Endothelial cell of umbilical vein (primary cell): ENCODE results near the gene ZNF697. TPM values are rescaled to one million over a fixed set of nuclear protein-coding genes. Genes with fewer than 3 reads are reported as not detected.

Experiments
- BruUV-seq: library from RNA; stranded (reverse); fragments of 400-500 nt; replicated peaks from 2 replicates; lab custom pipeline; 2021; lab: Mats Ljungman, UMichigan
- CTCF ChIA-PET: fragments of 300-600, 350-600 bp; sonication (Branson Sonifier 250); formaldehyde crosslinking; loops from one replicate; lab custom pipeline; 2021; ENCODE audit warnings: antibody characterized with exemption, inconsistent platforms; lab: Charles Lee
- POLR2A ChIA-PET: fragments of 300-600, 350-600 bp; sonication (Branson Sonifier 250); formaldehyde crosslinking; loops from one replicate; lab custom pipeline; 2021; ENCODE audit warnings: antibody characterized with exemption, inconsistent platforms; lab: Charles Lee
- DNase-seq: peaks from one replicate; pipeline ENCODE4 v3.0.0-alpha.2; 2011; ENCODE audit warnings: low read depth, low spot score
- FAIRE-seq: peaks from 2 replicates; lab custom pipeline; 2011; peaks lifted over from hg19 to GRCh38; lab: Jason Lieb, UNC
- H2AFZ ChIP-seq: 2 replicates; pipeline ENCODE4 v1.6.0; 2012; ENCODE audit warnings: low read depth, low read length, control low read depth, inconsistent platforms
- H3K27ac ChIP-seq: 2 replicates; pipeline ENCODE4 v1.5.1; 2011; ENCODE audit warnings: low read depth, mild to moderate bottlenecking, control low read depth, low read length, moderate library complexity; ENCODE audit not compliant: insufficient read depth
- H3K27me3 ChIP-seq, 2 experiments: 2 replicates each; pipeline versions ENCODE4 v1.6.0 to v1.6.1; 2011; ENCODE audit warnings: low read length in 2 of 2, mixed read lengths in 1 of 2; ENCODE audit not compliant: control insufficient read depth in 2 of 2, insufficient read depth in 2 of 2
- H3K36me3 ChIP-seq, 2 experiments: 2 replicates in 1 of 2; 3 replicates in 1 of 2; pipeline ENCODE4 v1.5.1; 2011; ENCODE audit warnings: low read length in 2 of 2, mild to moderate bottlenecking in 1 of 2, moderate library complexity in 1 of 2; ENCODE audit not compliant: control insufficient read depth in 2 of 2, insufficient read depth in 2 of 2; ENCODE audit errors: extremely low read depth in 1 of 2
- H3K4me1 ChIP-seq: 3 replicates; pipeline ENCODE4 v1.5.1; 2011; ENCODE audit warnings: mild to moderate bottlenecking, low read length; ENCODE audit not compliant: control insufficient read depth, insufficient read depth; ENCODE audit errors: extremely low read depth
- H3K4me2 ChIP-seq: 2 replicates; pipeline ENCODE4 v1.6.1; 2011; ENCODE audit warnings: low read length, control low read depth, mixed read lengths; ENCODE audit not compliant: insufficient read depth
- H3K4me3 ChIP-seq, 3 experiments: fragments of 200-600 bp in 1 of 3; sonication (generic), shearing (Covaris generic) in 1 of 3; replicated peaks in 1 of 3; 2 replicates each; pipeline ENCODE4 v1.5.1; 2011 to 2016; ENCODE audit warnings: control low read depth in 3 of 3, low read length in 3 of 3, mild to moderate bottlenecking in 2 of 3, inconsistent platforms in 1 of 3, low read depth in 1 of 3, moderate library complexity in 1 of 3; ENCODE audit not compliant: insufficient read depth in 1 of 3
- H3K79me2 ChIP-seq: 2 replicates; pipeline ENCODE4 v1.6.0; 2012; ENCODE audit warnings: low read length, inconsistent platforms; ENCODE audit not compliant: control insufficient read depth, insufficient read depth
- H3K9ac ChIP-seq: replicated peaks from 2 replicates; pipeline ENCODE3; 2011; ENCODE audit warnings: low read length, control low read depth; ENCODE audit not compliant: insufficient read depth; ENCODE audit errors: extremely low read depth
- H3K9me1 ChIP-seq: replicated peaks from 3 replicates; pipeline ENCODE4 v1.6.0; 2011; ENCODE audit warnings: mild to moderate bottlenecking, low read length; ENCODE audit not compliant: control insufficient read depth, insufficient read depth; ENCODE audit errors: extremely low read depth
- H3K9me3 ChIP-seq: replicated peaks from 2 replicates; pipeline ENCODE4 v1.5.1; 2012; ENCODE audit warnings: low read length, inconsistent platforms; ENCODE audit not compliant: control insufficient read depth, insufficient read depth
- H4K20me1 ChIP-seq: replicated peaks from 2 replicates; pipeline ENCODE3; 2011; ENCODE audit warnings: mild to moderate bottlenecking, low read length; ENCODE audit not compliant: control insufficient read depth, insufficient read depth; ENCODE audit errors: extremely low read depth
- EZH2 ChIP-seq: IDR thresholded peaks from 2 replicates; pipeline ENCODE4 v1.6.1; 2012; ENCODE audit warnings: borderline replicate concordance, low read depth, mild to moderate bottlenecking, moderate library complexity, low read length, inconsistent platforms; ENCODE audit not compliant: severe bottlenecking
- FOS ChIP-seq: IDR thresholded peaks from 2 replicates; pipeline ENCODE4 v1.6.1; 2011; ENCODE audit warnings: mild to moderate bottlenecking, low read length, moderate library complexity, borderline replicate concordance; ENCODE audit not compliant: insufficient read depth
- GATA2 ChIP-seq: IDR thresholded peaks from 2 replicates; pipeline ENCODE4 v1.7.0; 2011; ENCODE audit warnings: low read depth, mild to moderate bottlenecking, moderate library complexity, mixed read lengths, low read length; ENCODE audit not compliant: insufficient read length, insufficient read depth
- JUN ChIP-seq: IDR thresholded peaks from 2 replicates; pipeline ENCODE4 v1.6.1; 2011; ENCODE audit warnings: borderline replicate concordance, low read depth; ENCODE audit not compliant: insufficient read length, insufficient read depth
- MYC ChIP-seq: IDR thresholded peaks from one replicate; pipeline ENCODE4 v1.6.1; 2011; ENCODE audit warnings: mild to moderate bottlenecking, low read depth, low read length
- POLR2A ChIP-seq: IDR thresholded peaks from 2 replicates; pipeline ENCODE4 v1.6.1; 2012; ENCODE audit warnings: low read depth, mild to moderate bottlenecking, control low read depth, low read length
- POLR2AphosphoS5 ChIP-seq: IDR thresholded peaks from 2 replicates; pipeline ENCODE4 v1.6.1; 2012; ENCODE audit warnings: low read depth, mild to moderate bottlenecking, control low read depth, low read length, moderate library complexity; ENCODE audit not compliant: insufficient read depth
- dilution Hi-C: fragments of 300-500 bp; cut with MboI; formaldehyde crosslinking; loops from one replicate; pipeline ENCODE4 v1.15.0; 2019; ENCODE audit warnings: low sequenced_read_pairs; ENCODE audit not compliant: extremely low pct_ligation_motif_present
- intact Hi-C: fragments of 100-400 bp; cut with micrococcal nuclease; formaldehyde crosslinking; loops from one replicate; pipeline ENCODE4 v1.10.0; 2022
- polyA plus RNA-seq, 4 experiments: library from polyadenylated mRNA; depleted of rRNA in 3 of 4; stranded (reverse) in 3 of 4; unstranded in 1 of 4; fragments of >200 nt; gene quantifications; 2 replicates each; pipeline versions ENCODE4 v1.2.1 to v1.2.3, GENCODE V29; 2011 to 2012; ENCODE audit warnings: missing spikeins in 1 of 4
- total RNA-seq: library from RNA; stranded (reverse); gene quantifications from 2 replicates; pipeline ENCODE4 v1.2.3, GENCODE V29; 2021
- TF ChIP-seq, protein P1 (sequence below), 2 donors: IDR thresholded peaks; 1 replicate in 1 of 2; 2 replicates in 1 of 2; pipeline ENCODE4 v1.5.1; 2011; ENCODE audit warnings: low read length in 2 of 2, mild to moderate bottlenecking in 2 of 2, moderate library complexity in 2 of 2, control low read depth in 1 of 2, inconsistent platforms in 1 of 2, low read depth in 1 of 2; ENCODE audit not compliant: insufficient read depth in 1 of 2; ENCODE audit errors: extremely low read depth in 1 of 2
- TF ChIP-seq, protein P2 (sequence below): IDR thresholded peaks from 2 replicates; pipeline ENCODE4 v1.6.1; 2011; ENCODE audit not compliant: insufficient read depth, insufficient read length

ZNF697 gene
- total and polyA plus RNA-seq, 2 donors (not counting 3 experiments of a cell fraction or from before 2014, with no cell fraction given): 6.2 to 14.1 TPM

DNA sequence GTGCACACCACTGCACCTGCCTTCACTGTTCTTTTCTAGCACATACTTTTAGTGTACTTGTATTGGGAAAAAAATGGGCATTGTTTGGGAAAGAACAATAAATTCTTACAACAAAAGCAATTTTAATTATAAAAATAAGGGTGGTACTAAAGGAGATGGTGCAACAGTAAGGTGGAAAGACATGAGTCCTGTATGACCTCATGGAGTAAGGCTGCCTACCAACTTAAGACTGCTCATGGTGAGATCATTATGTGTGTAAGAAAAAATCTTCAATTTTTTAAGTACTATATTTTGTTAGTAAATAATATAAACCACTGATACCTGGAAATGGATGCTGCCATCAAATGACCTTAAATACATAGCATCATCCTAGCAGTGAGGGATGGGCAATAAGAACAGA is 34.1 kb upstream of the ZNF697 start:
- dilution Hi-C loops: no loop called here
- H3K27ac ChIP-seq: no peak overlapping the region
- no peak for TF ChIP-seq MYC
- TF ChIP-seq FOS: no peak
- TF ChIP-seq, protein P1, sequence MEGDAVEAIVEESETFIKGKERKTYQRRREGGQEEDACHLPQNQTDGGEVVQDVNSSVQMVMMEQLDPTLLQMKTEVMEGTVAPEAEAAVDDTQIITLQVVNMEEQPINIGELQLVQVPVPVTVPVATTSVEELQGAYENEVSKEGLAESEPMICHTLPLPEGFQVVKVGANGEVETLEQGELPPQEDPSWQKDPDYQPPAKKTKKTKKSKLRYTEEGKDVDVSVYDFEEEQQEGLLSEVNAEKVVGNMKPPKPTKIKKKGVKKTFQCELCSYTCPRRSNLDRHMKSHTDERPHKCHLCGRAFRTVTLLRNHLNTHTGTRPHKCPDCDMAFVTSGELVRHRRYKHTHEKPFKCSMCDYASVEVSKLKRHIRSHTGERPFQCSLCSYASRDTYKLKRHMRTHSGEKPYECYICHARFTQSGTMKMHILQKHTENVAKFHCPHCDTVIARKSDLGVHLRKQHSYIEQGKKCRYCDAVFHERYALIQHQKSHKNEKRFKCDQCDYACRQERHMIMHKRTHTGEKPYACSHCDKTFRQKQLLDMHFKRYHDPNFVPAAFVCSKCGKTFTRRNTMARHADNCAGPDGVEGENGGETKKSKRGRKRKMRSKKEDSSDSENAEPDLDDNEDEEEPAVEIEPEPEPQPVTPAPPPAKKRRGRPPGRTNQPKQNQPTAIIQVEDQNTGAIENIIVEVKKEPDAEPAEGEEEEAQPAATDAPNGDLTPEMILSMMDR (IDR thresholded peaks at IDR 0.05; ENCODE audit: extremely low read depth in 1 of 2, insufficient read depth in 1 of 2, low read depth in 1 of 2, low read length in 2 of 2): no peak
- TF ChIP-seq, protein P2, sequence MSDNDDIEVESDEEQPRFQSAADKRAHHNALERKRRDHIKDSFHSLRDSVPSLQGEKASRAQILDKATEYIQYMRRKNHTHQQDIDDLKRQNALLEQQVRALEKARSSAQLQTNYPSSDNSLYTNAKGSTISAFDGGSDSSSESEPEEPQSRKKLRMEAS: no peak
- no peak for TF ChIP-seq EZH2
- TF ChIP-seq POLR2A: no peak
- no peak for TF ChIP-seq POLR2AphosphoS5
- no peak for TF ChIP-seq JUN
- TF ChIP-seq GATA2: no peak
- intact Hi-C loops: no loop called here
- no peak overlapping the region for H3K9ac ChIP-seq
- no peak overlapping the region for H3K4me3 ChIP-seq
- no peaks in the 10 kb centered on the region for H3K4me1 ChIP-seq
- ChIA-PET POLR2A (no interaction called here), CTCF (no interaction called here)
- DNase-seq: no peak
- H3K9me3 ChIP-seq: no peaks in the 10 kb centered on the region
- H3K79me2 ChIP-seq: no peaks in the 10 kb centered on the region
- no peaks in the 10 kb centered on the region for H3K36me3 ChIP-seq
- no peaks in the 10 kb centered on the region for H3K9me1 ChIP-seq
- H2AFZ ChIP-seq: no peak overlapping the region
- FAIRE-seq: no peak
- no peak overlapping the region for H3K4me2 ChIP-seq
- no TSS peak for BruUV-seq
- no peaks in the 10 kb centered on the region for H4K20me1 ChIP-seq
- H3K27me3 ChIP-seq: peaks cover 23 to 26% of the 10 kb centered on the region in 2 experiments
